Measurements from ENCODE around the gene PDLIM3. TPM values are rescaled to one million over a fixed set of nuclear protein-coding genes. Genes with fewer than 3 reads are reported as not detected.

Gene PDLIM3
- total RNA-seq, 1 donor from 2014 or later = 18.4 TPM

Other genes with a start within 250 kb of the PDLIM3 start
- 1.5 TPM for gene LRP2BP, start 139.6 kb downstream of the PDLIM3 start, total RNA-seq
- 15.7 TPM for gene ANKRD37, start 138.7 kb downstream of the PDLIM3 start, total RNA-seq
- 30.0 TPM for gene UFSP2, start 109.5 kb downstream of the PDLIM3 start, total RNA-seq
- 0.44 TPM for gene CCDC110, start 63.8 kb downstream of the PDLIM3 start, total RNA-seq